Mammary epithelial cell (primary cell): ENCODE data around the gene TOB1.

Experiments used
- CTCF ChIP-seq, 2 donors: IDR thresholded peaks in 1 of 2; conservative IDR thresholded peaks in 1 of 2; 2 replicates each; pipeline ENCODE4 v1.5.1; 2011 to 2012; ENCODE audit warnings: inconsistent platforms in 2 of 2, low read length in 2 of 2, mild to moderate bottlenecking in 2 of 2, control low read depth in 1 of 2, low read depth in 1 of 2; ENCODE audit not compliant: insufficient read depth in 1 of 2; ENCODE audit errors: extremely low read depth in 1 of 2
- EZH2 ChIP-seq: IDR thresholded peaks from 2 replicates; pipeline ENCODE4 v1.6.1; 2012; ENCODE audit warnings: low read length, inconsistent platforms, borderline replicate concordance

- TF ChIP-seq CTCF (conservative IDR thresholded peaks at IDR 0.05 in 1 of 2, IDR thresholded peaks at IDR 0.05 in 1 of 2; ENCODE audit: extremely low read depth in 1 of 2, insufficient read depth in 1 of 2, low read depth in 1 of 2, low read length in 2 of 2) (no peak), EZH2 (no peak)
Observed at GRCh38 chr17:50868602-50869001, 2.4 kb upstream of the TOB1 start.
